ENCODE measurements around the gene PITX3.

The PITX3 gene

GRCh38 chr10:102241444-102242117, at the start of gene PITX3:
Gene PITX3 (minus strand): TSS chr10:102241512. CDS start chr10:102232080, 9,432 bp downstream.
- H3K4me3 ChIP-seq (ENCODE audit: low read length): peak within 1 kb of the TSS; percentile 58; the same call in 1 of the 2 replicates
- no peak for TF ChIP-seq ZNF274 (IDR thresholded peaks at IDR 0.05; ENCODE audit: low read depth, low read length)

GRCh38 chr10:102289840-102290239, 48.5 kb upstream of the PITX3 start:
- no peak overlapping the region for H3K4me3 ChIP-seq (ENCODE audit: low read length)
- no peak for TF ChIP-seq ZNF274 (IDR thresholded peaks at IDR 0.05; ENCODE audit: low read depth, low read length)

- H3K4me3 ChIP-seq (ENCODE audit: low read length): no peak overlapping the region
- no peak for TF ChIP-seq ZNF274 (IDR thresholded peaks at IDR 0.05; ENCODE audit: low read depth, low read length)
Observed at GRCh38 chr10:102289356-102289755, 48.0 kb upstream of the PITX3 start.

DNA sequence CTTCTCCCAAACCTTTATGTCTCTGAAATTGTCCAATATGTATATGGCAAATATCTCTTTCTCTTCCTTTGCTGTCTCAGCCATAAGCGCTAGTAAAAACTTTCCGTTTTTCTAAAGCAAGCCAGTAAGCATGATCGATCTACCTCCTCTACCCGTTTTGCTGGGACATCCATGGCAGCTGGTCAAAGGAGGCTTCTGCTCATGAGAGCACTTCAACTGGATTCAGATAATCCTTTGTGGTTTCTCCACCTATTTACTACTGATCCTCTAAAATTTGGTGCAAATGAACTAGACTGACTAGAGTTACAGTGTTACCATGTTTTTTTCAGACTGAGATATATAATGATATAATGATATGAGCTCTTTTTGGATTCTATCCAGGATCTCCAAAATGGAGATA, 46.7 kb upstream of the PITX3 start:
- H3K4me3 ChIP-seq (ENCODE audit: low read length): no peak overlapping the region
- no peak for TF ChIP-seq ZNF274 (IDR thresholded peaks at IDR 0.05; ENCODE audit: low read depth, low read length)

DNA sequence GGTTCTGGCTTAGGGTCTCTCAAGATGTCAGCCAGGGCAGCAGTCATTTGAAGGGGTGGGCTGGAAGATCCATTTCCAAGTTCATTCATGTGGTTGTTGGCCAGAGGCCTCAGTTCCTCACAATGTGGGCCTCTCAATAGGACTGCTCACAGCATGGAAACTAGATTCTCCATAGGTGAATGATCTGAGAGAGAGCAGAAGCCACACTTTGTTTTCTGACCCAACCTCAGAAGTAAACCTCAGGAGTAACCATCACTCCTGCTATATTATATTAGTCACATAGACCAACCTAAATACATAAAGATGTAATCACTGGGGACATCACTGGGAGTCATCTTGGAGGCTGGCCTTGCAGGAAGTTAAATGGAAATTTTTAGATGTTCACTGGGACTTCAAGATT, 46.2 kb upstream of the PITX3 start:
- TF ChIP-seq ZNF274 (IDR thresholded peaks at IDR 0.05; ENCODE audit: low read depth, low read length): no peak
- H3K4me3 ChIP-seq (ENCODE audit: low read length): no peak overlapping the region

GRCh38 chr10:102286216-102286615, 44.9 kb upstream of the PITX3 start:
- TF ChIP-seq ZNF274 (IDR thresholded peaks at IDR 0.05; ENCODE audit: low read depth, low read length): no peak
- H3K4me3 ChIP-seq (ENCODE audit: low read length): no peak overlapping the region

DNA sequence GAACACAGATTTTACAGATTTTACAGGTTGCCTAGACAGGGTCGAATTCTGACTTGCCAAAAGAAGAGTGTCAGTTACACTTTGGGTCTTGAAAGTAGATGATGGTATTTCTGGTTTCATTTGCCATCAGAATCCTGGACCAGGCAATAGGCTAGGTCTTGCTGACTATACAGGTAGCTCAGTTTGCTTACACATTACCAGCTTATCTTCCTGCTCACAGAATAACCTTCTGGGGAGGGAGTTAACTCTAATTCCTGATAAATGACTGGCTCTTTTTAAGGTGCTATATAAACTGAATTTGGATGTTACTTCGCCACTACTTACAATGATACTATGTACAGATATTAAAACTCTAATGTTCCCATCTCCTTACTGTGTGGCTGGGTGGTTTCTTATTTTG, 43.8 kb upstream of the PITX3 start:
- H3K4me3 ChIP-seq (ENCODE audit: low read length): no peak overlapping the region
- TF ChIP-seq ZNF274 (IDR thresholded peaks at IDR 0.05; ENCODE audit: low read depth, low read length): no peak

DNA sequence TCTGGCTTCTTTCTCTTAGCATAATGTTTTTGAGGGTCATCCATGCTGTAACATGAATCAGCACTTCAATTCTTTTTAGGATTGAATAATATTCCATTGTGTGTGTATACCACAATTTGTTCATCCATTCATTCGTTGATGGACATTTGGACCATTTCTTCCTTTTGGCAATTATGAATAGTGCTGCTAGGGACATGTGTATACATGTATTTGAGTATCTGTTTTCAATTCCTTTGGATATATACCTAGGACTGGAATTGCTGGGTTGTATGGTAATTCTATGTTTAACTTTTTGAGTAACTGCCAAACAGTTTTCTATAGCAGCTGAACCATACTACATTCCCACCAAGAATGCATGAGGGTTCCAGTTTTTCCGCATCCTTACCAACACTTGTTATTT, 43.2 kb upstream of the PITX3 start:
- no peak for TF ChIP-seq ZNF274 (IDR thresholded peaks at IDR 0.05; ENCODE audit: low read depth, low read length)
- no peak overlapping the region for H3K4me3 ChIP-seq (ENCODE audit: low read length)

DNA sequence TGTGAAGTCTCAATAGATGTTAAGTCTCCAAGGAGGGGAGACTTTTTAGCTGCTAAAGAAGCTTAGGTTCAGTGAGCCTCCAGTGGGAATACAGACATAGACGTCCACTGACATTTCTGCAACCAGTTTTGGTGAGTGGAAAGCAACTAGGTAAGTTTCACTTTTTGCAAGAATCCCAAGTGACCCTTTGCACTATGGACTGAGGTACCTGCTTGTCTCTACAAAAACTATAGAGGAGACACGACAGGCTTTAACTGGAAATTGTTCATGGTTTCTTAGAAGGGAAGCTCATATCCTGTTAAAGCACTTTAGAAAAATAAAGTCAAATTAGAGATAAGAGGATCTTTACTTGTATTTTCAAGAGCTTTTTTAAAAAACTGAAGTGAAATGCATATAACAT, 42.6 kb upstream of the PITX3 start:
- H3K4me3 ChIP-seq (ENCODE audit: low read length): no peak overlapping the region
- no peak for TF ChIP-seq ZNF274 (IDR thresholded peaks at IDR 0.05; ENCODE audit: low read depth, low read length)

- no peak overlapping the region for H3K4me3 ChIP-seq (ENCODE audit: low read length)
- no peak for TF ChIP-seq ZNF274 (IDR thresholded peaks at IDR 0.05; ENCODE audit: low read depth, low read length)
Observed at GRCh38 chr10:102283488-102283887, 42.2 kb upstream of the PITX3 start.

DNA sequence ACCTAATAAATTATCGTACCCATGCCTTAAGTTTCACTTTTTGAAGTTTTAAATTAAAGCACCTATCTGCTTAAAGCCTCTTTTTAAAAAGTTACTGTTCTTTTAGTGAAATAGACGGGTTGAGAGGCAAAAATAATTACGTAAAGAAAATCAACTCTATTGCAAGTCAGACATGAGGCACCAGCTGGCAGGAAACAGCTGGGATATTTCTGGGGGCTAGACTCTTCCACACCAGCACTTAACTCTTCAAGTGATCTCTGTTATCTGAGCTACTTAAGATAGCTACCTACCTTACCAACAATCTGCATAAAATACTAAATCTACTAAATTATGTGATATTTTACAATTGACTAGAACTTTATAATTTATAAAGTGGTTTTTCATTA, 39.8 kb upstream of the PITX3 start:
- TF ChIP-seq ZNF274 (IDR thresholded peaks at IDR 0.05; ENCODE audit: low read depth, low read length): no peak
- H3K4me3 ChIP-seq (ENCODE audit: low read length): 0 out of 2 replicates have a peak overlapping the region, but pooled peaks have one; percentile 36

DNA sequence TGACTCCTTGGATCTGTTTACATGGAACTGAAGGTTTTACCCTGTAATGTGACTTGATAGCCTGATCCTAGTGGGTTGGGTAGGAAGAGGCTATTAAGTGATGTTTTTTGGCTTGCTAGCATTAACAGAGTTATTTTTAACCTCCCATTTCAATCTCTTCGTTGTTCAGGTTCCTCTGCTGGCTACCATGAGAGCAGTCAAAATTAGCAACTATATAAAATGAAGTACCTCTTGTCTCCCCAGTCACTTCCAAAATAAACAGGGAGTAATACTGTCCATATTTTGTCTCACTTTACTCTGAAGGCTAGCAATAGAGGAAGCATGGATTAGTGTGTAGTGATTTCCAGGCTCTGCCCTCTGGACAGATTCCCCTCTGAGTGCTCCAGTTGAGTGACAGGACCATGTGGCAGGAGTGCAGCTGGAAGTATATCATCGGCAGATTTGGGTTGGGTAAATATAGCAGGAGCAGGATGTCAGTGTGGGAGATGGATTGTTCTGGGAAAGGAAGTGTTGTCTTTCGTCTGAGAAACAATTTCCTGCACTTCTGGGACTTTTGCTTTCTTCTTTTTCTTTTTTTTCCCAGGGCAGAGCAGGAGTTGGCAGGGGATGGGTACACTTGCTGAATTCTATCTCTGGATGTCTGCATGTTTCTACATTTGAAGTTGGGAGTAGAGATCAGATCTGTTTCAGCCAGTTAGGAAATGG, 39.2 kb upstream of the PITX3 start:
- H3K4me3 ChIP-seq (ENCODE audit: low read length): peak overlapping the region; percentile 36; the same call in 1 of the 2 replicates

GRCh38 chr10:102279104-102279503, 37.8 kb upstream of the PITX3 start:
- TF ChIP-seq ZNF274 (IDR thresholded peaks at IDR 0.05; ENCODE audit: low read depth, low read length): no peak
- no peak overlapping the region for H3K4me3 ChIP-seq (ENCODE audit: low read length)

More for the DNA sequence above, 39.2 kb upstream of the PITX3 start:
- no peak for TF ChIP-seq ZNF274 (IDR thresholded peaks at IDR 0.05; ENCODE audit: low read depth, low read length)

DNA sequence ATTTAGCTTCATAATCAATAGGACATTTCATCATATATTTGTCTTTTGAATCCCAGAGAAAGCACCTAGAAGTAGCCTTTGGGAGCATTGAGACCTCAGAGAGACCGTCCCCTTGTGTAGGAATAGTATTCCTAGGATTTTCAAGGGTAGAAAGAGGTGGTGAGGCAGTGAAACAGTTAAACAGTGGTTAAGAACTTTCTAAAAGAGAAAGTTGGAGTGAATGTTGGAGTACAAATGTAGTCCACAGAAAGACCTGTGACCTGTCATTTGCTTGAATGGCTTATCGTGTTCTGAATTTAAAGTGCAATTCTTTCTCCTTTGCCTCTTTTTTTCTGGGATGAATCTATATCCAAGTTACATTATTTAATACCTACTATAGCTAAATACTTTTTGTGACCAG, 34.0 kb upstream of the PITX3 start:
- TF ChIP-seq ZNF274 (IDR thresholded peaks at IDR 0.05; ENCODE audit: low read depth, low read length): no peak
- H3K4me3 ChIP-seq (ENCODE audit: low read length): no peak overlapping the region

GRCh38 chr10:102274062-102274461, 32.8 kb upstream of the PITX3 start:
- no peak for TF ChIP-seq ZNF274 (IDR thresholded peaks at IDR 0.05; ENCODE audit: low read depth, low read length)
- no peak overlapping the region for H3K4me3 ChIP-seq (ENCODE audit: low read length)
